ENCODE results near the gene TGFBR2.

- TF ChIP-seq CTCF (IDR thresholded peaks at IDR 0.05) (no peak), POLR2A (IDR thresholded peaks at IDR 0.05) (no peak)
Measured at GRCh38 chr3:30723211-30723610, 116.8 kb downstream of the TGFBR2 start.
